Activated CD4-positive, CD25-positive, alpha-beta regulatory T cell treated with anti-CD3 and anti-CD28 coated beads, Interleukin-2, amount 50 U/mL, for 24 hours (primary cell): ENCODE data around the gene HYAL2.

Experiments used
- ATAC-seq, 2 donors: fragments of 150-1000 bp; cut with Tn5 transposase; one replicate each; pipeline ENCODE4 v1.10.0; 2021; ENCODE audit warnings: mild to moderate bottlenecking in 1 of 2, moderate library complexity in 1 of 2

HYAL2 gene

GRCh38 chr3:50350527-50351322, 28.2 kb upstream of the HYAL2 start, which contains the start of the genes CYB561D2 and NPRL2:
TSS of gene CYB561D2 (plus strand) at chr3:50350862. CDS start at chr3:50351434, 572 bp downstream.
TSS of gene NPRL2 (minus strand) at chr3:50350775. CDS start at chr3:50350652, 123 bp downstream.
- ATAC-seq: peak; percentile 89 to 90

GRCh38 chr3:50350213-50350526, 27.6 kb upstream of the HYAL2 start:
- ATAC-seq: no peak

GRCh38 chr3:50347187-50347813, 24.8 kb upstream of the HYAL2 start:
- peak; percentile 6 to 10 for ATAC-seq

GRCh38 chr3:50345586-50346234, 23.2 kb upstream of the HYAL2 start, which contains the start of gene ZMYND10:
TSS of gene ZMYND10 (minus strand) at chr3:50345732. CDS start at chr3:50345579, 153 bp downstream.
- peak; percentile 12 to 29 for ATAC-seq

- ATAC-seq: no peak
Observed at GRCh38 chr3:50345008-50345407, 22.5 kb upstream of the HYAL2 start.

GRCh38 chr3:50342813-50343633, 20.5 kb upstream of the HYAL2 start:
- ATAC-seq: no peak

GRCh38 chr3:50341996-50342650, 19.6 kb upstream of the HYAL2 start:
- ATAC-seq: no peak

- ATAC-seq: no peak
Observed at GRCh38 chr3:50341537-50341936, 19.0 kb upstream of the HYAL2 start.

GRCh38 chr3:50340448-50341329, 18.1 kb upstream of the HYAL2 start, which contains the start of gene RASSF1:
TSS of gene RASSF1 (minus strand) at chr3:50340836. CDS start at chr3:50340805, 31 bp downstream.
- ATAC-seq: peak; percentile 12 to 17

- ATAC-seq: no peak
Observed at GRCh38 chr3:50340147-50340447, 17.6 kb upstream of the HYAL2 start.

- no peak for ATAC-seq
Observed at GRCh38 chr3:50339485-50340146, 17.1 kb upstream of the HYAL2 start.

GRCh38 chr3:50338965-50339364, 16.4 kb upstream of the HYAL2 start:
- ATAC-seq: no peak

GRCh38 chr3:50337175-50337861, 14.8 kb upstream of the HYAL2 start:
- peak; percentile 83 to 84 for ATAC-seq

- peak; percentile 34 to 36 for ATAC-seq
Observed at GRCh38 chr3:50336452-50337174, 14.1 kb upstream of the HYAL2 start.

- ATAC-seq: no peak
Observed at GRCh38 chr3:50334339-50335075, 12.0 kb upstream of the HYAL2 start.

- no peak for ATAC-seq
Observed at GRCh38 chr3:50333744-50334328, 11.3 kb upstream of the HYAL2 start.

GRCh38 chr3:50331364-50331907, 8.9 kb upstream of the HYAL2 start:
- no peak for ATAC-seq

- no peak for ATAC-seq
Observed at GRCh38 chr3:50330330-50330729, 7.8 kb upstream of the HYAL2 start.
